IPS DF 19.7 (cell line): ENCODE results near the gene GPA33.

ENCODE experiments used
- DNase-seq: peaks from one replicate; pipeline ENCODE4 v3.0.0-alpha.2; 2013; ENCODE audit warnings: low read depth, low spot score

The GPA33 gene

GRCh38 chr1:167090314-167090942 is at the start of gene GPA33:
TSS of gene GPA33 (minus strand) at chr1:167090377. CDS start at chr1:167090287, 90 bp downstream.
- no peak for DNase-seq

GRCh38 chr1:167138703-167139102 is 48.5 kb upstream of the GPA33 start:
- no peak for DNase-seq

GRCh38 chr1:167137793-167138510 is 47.8 kb upstream of the GPA33 start:
- DNase-seq, result no peak

GRCh38 chr1:167137332-167137781 is 47.2 kb upstream of the GPA33 start:
- DNase-seq, result no peak

- no peak for DNase-seq
Measured at GRCh38 chr1:167136806-167137205, 46.6 kb upstream of the GPA33 start.

GRCh38 chr1:167136191-167136614 is 46.0 kb upstream of the GPA33 start:
- DNase-seq, result no peak

- no peak for DNase-seq
Measured at GRCh38 chr1:167135281-167135840, 45.2 kb upstream of the GPA33 start.

- DNase-seq, result no peak
Measured at GRCh38 chr1:167132301-167133010, 42.3 kb upstream of the GPA33 start.

- DNase-seq, result no peak
Measured at GRCh38 chr1:167130829-167131510, 40.8 kb upstream of the GPA33 start.

GRCh38 chr1:167128261-167129227 is 38.4 kb upstream of the GPA33 start:
- no peak for DNase-seq

- DNase-seq, result no peak
Measured at GRCh38 chr1:167127661-167128060, 37.5 kb upstream of the GPA33 start.

GRCh38 chr1:167127236-167127635 is 37.1 kb upstream of the GPA33 start:
- no peak for DNase-seq

GRCh38 chr1:167126811-167127210 is 36.6 kb upstream of the GPA33 start:
- no peak for DNase-seq

- no peak for DNase-seq
Measured at GRCh38 chr1:167126317-167126716, 36.1 kb upstream of the GPA33 start.

GRCh38 chr1:167122568-167122967 is 32.4 kb upstream of the GPA33 start:
- no peak for DNase-seq

- no peak for DNase-seq
Measured at GRCh38 chr1:167122121-167122480, 31.9 kb upstream of the GPA33 start.

- DNase-seq, result no peak
Measured at GRCh38 chr1:167121375-167122120, 31.4 kb upstream of the GPA33 start.

GRCh38 chr1:167120899-167121298 is 30.7 kb upstream of the GPA33 start:
- no peak for DNase-seq

- no peak for DNase-seq
Measured at GRCh38 chr1:167119696-167120095, 29.5 kb upstream of the GPA33 start.

- no peak for DNase-seq
Measured at GRCh38 chr1:167118188-167118587, 28.0 kb upstream of the GPA33 start.
